Measurements from ENCODE around the gene MAFF. TPM values are rescaled to one million over a fixed set of nuclear protein-coding genes. Genes with fewer than 3 reads are reported as not detected.

Gene MAFF
- total RNA-seq, 1 experiment from 2014 or later, result 5.8 TPM

DNA sequence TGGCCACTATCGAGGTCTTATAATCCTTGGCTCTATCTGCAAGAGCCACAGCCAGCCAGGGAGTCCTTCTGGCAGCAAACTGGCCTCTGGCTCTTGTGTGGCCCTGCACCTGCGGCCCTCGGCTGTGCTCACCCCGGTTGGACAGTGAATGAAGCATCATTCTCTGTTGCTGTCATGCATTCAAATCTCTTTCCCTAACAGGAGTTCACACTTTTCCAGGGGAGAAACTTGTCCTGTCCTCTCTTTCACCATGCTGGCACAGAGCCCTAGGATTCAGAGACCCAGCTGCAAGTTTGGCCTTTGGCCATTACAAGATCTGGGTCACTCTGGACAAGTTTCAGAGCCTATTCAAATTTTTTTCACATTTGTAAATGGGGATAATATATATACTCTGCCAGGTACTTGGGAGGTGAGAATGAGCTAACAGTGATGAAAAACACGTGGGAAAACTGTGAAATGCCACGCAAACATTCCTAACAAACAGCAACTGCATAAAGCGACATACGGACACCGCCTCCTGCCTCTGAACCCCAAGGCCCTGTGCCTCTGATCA, 36.8 kb downstream of the MAFF start:
- no peak overlapping the region for H3T11ph ChIP-seq (ENCODE audit: low read length)
- no peak overlapping the region for H3K18ac ChIP-seq (ENCODE audit: insufficient read length, low read depth, low read length)
- H2BK12ac ChIP-seq (ENCODE audit: insufficient read length, low read depth, low read length), result no peak overlapping the region
- no peaks in the 10 kb centered on the region for H3K23me2 ChIP-seq (ENCODE audit: insufficient read length, low read depth, low read length, poor library complexity, severe bottlenecking)
- H3K9ac ChIP-seq (ENCODE audit: extremely low read depth, insufficient read length, low read length), result no peak overlapping the region
- Mint-ChIP-seq H3K27ac (peak overlapping the region in 2 of 3 experiments; percentile 65 to 79; a peak in 1 of 7 replicates), H3K36me3 (ENCODE audit: insufficient read depth in 1 of 3, low read depth in 3 of 3) (peaks cover 5 to 43% (median 41%) of the 10 kb centered on the region in 3 experiments; a peak in 6 of 7 replicates), H3K9me3 (no peaks in the 10 kb centered on the region; a peak in 2 of 5 replicates), H3K27me3 (ENCODE audit: low read depth) (no peaks in the 10 kb centered on the region), H3K4me3 (no peak overlapping the region), H3K4me1 (peaks cover 19 to 40% of the 10 kb centered on the region in 2 experiments)
- no peak for DNase-seq
- H4K5ac ChIP-seq (ENCODE audit: insufficient read length, low read depth, low read length), result no peak overlapping the region
- no peak overlapping the region for H2BK15ac ChIP-seq (ENCODE audit: low read depth, low read length)
- no peaks in the 10 kb centered on the region for H3K79me1 ChIP-seq (ENCODE audit: insufficient read depth, low read depth, low read length, poor library complexity, severe bottlenecking)
- H3K27ac ChIP-seq (ENCODE audit: insufficient read length, low read depth, low read length), result no peak overlapping the region
- H4K91ac ChIP-seq (ENCODE audit: insufficient read length, low read depth, low read length), result no peak overlapping the region
- H2BK20ac ChIP-seq (ENCODE audit: low read depth, low read length, poor library complexity, severe bottlenecking), result no peak overlapping the region
- H3K4ac ChIP-seq (ENCODE audit: low read depth, low read length), result no peak overlapping the region
- H3K79me2 ChIP-seq (ENCODE audit: insufficient read depth, low read length), result no peaks in the 10 kb centered on the region
- H2BK120ac ChIP-seq (ENCODE audit: low read depth, low read length, poor library complexity, severe bottlenecking), result no peak overlapping the region
- no peak overlapping the region; the same call in 1 of the 2 replicates for H3K14ac ChIP-seq (ENCODE audit: insufficient read depth, low read length)
- H3K23ac ChIP-seq (ENCODE audit: insufficient read length, low read depth, low read length), result no peak overlapping the region
- no peak overlapping the region for H2BK5ac ChIP-seq (ENCODE audit: insufficient read length, low read length)
- no peak overlapping the region for H4K8ac ChIP-seq (replicated peaks; ENCODE audit: insufficient read length, low read depth, low read length)
- no peak overlapping the region for H2AK5ac ChIP-seq (ENCODE audit: insufficient read length, low read length)
- no peaks in the 10 kb centered on the region for H3K27me3 ChIP-seq (ENCODE audit: insufficient read depth, low read length)
- no peaks in the 10 kb centered on the region for H3K4me1 ChIP-seq (ENCODE audit: insufficient read depth, low read length)
- no CpG with 5 or more reads among the region's 9 CpGs for WGBS (ENCODE audit: extremely low coverage, insufficient read length, low lambda C conversion rate)
- TF ChIP-seq CTCF (conservative IDR thresholded peaks at IDR 0.05), result no peak
- no peak overlapping the region for H3K4me2 ChIP-seq (ENCODE audit: insufficient read depth, insufficient read length, low read length)
- no peak overlapping the region for H3K56ac ChIP-seq (ENCODE audit: insufficient read length, low read depth, low read length)
- no peak overlapping the region for H2AFZ ChIP-seq (ENCODE audit: low read length)
- H4K20me1 ChIP-seq (ENCODE audit: control insufficient read depth, insufficient read depth, insufficient read length), result no peaks in the 10 kb centered on the region
- no peaks in the 10 kb centered on the region for H3K9me3 ChIP-seq (ENCODE audit: control insufficient read depth, low read depth, low read length)
